ENCODE results near the gene FMN1.
"Not testable (repeated sequence)": the region's sequence is repeated elsewhere in the genome, so short reads cannot be mapped to it uniquely, and the experiment has no call there.

The FMN1 gene

GRCh38 chr15:32861761-32862160, 332.8 kb downstream of the FMN1 start:
- DNase-seq, result peak in 40 of 56 donors; percentile 4 to 54 (median 16)

- DNase-seq, result no peak
Measured at GRCh38 chr15:32861174-32861573, 333.3 kb downstream of the FMN1 start.

GRCh38 chr15:32859996-32860395, 334.5 kb downstream of the FMN1 start:
- DNase-seq, result no peak

- no peak for DNase-seq
Measured at GRCh38 chr15:32859251-32859650, 335.3 kb downstream of the FMN1 start.

GRCh38 chr15:32857732-32858131, 336.8 kb downstream of the FMN1 start:
- DNase-seq, result no peak

GRCh38 chr15:32856753-32857152, 337.8 kb downstream of the FMN1 start:
- no peak for DNase-seq

- DNase-seq, result no peak
Measured at GRCh38 chr15:32855942-32856341, 338.6 kb downstream of the FMN1 start.

- no peak for DNase-seq
Measured at GRCh38 chr15:32853592-32853991, 340.9 kb downstream of the FMN1 start.

- no peak for DNase-seq
Measured at GRCh38 chr15:32852771-32853170, 341.7 kb downstream of the FMN1 start.

- DNase-seq, result no peak
Measured at GRCh38 chr15:32852017-32852416, 342.5 kb downstream of the FMN1 start.

- DNase-seq, result no peak
Measured at GRCh38 chr15:32851572-32851971, 342.9 kb downstream of the FMN1 start.

- no peak for DNase-seq
Measured at GRCh38 chr15:32849769-32850668, 344.5 kb downstream of the FMN1 start.

- not testable (repeated sequence) for DNase-seq
Measured at GRCh38 chr15:32846671-32847070, 347.8 kb downstream of the FMN1 start.

- no peak for DNase-seq
Measured at GRCh38 chr15:32844118-32844711, 350.3 kb downstream of the FMN1 start.

- no peak for DNase-seq
Measured at GRCh38 chr15:32843219-32843815, 351.2 kb downstream of the FMN1 start.

- no peak for DNase-seq
Measured at GRCh38 chr15:32842081-32842480, 352.4 kb downstream of the FMN1 start.

GRCh38 chr15:32840507-32841245, 353.8 kb downstream of the FMN1 start:
- DNase-seq, result no peak

GRCh38 chr15:32838820-32839219, 355.7 kb downstream of the FMN1 start:
- peak in 50 of 56 donors; percentile 1 to 85 (median 53) for DNase-seq

- DNase-seq, result peak in 32 of 56 donors; percentile 2 to 51 (median 22)
Measured at GRCh38 chr15:32838338-32838737, 356.2 kb downstream of the FMN1 start.

- no peak for DNase-seq
Measured at GRCh38 chr15:32837935-32838334, 356.6 kb downstream of the FMN1 start.

GRCh38 chr15:32834156-32834555, 360.4 kb downstream of the FMN1 start:
- no peak for DNase-seq

GRCh38 chr15:32833379-32833821, 361.1 kb downstream of the FMN1 start:
- no peak for DNase-seq
